Spinal cord (tissue), 10 donors: ENCODE data around the gene CYP2W1. TPM values are rescaled to one million over a fixed set of nuclear protein-coding genes. Genes with fewer than 3 reads are reported as not detected.

Experiments used
- DNase-seq, 6 donors: peaks; one replicate each; pipeline versions ENCODE4 v3.0.0 to v3.0.0-alpha.2; 2013 to 2015; ENCODE audit warnings: low spot score in 6 of 6, low read depth in 4 of 6
- H3K27ac ChIP-seq: one replicate; pipeline ENCODE4 v1.5.1; 2013; ENCODE audit warnings: low read depth, low read length, control low read depth
- H3K27me3 ChIP-seq: one replicate; pipeline ENCODE4 v1.6.1; 2013; ENCODE audit warnings: low read length; ENCODE audit not compliant: control insufficient read depth, insufficient read depth
- H3K36me3 ChIP-seq: one replicate; pipeline ENCODE4 v1.6.1; 2013; ENCODE audit warnings: low read length; ENCODE audit not compliant: control insufficient read depth, insufficient read depth
- H3K4me1 ChIP-seq: one replicate; pipeline ENCODE4 v1.6.1; 2013; ENCODE audit warnings: low read length; ENCODE audit not compliant: control insufficient read depth, insufficient read depth
- H3K4me3 ChIP-seq: one replicate; pipeline ENCODE4 v1.5.1; 2013; ENCODE audit warnings: low read depth, low read length, control low read depth
- H3K9me3 ChIP-seq: one replicate; pipeline ENCODE4 v1.6.1; 2013; ENCODE audit warnings: low read length; ENCODE audit not compliant: control insufficient read depth, insufficient read depth
- WGBS: methylation state at CpG from one replicate; pipeline ENCODE4 v1.1.5; 2013; ENCODE audit warnings: missing lambda C conversion rate; ENCODE audit not compliant: insufficient coverage; 5-methylcytosine and 5-hydroxymethylcytosine counted together
- polyA plus RNA-seq, 2 donors: library from polyadenylated mRNA; unstranded; fragments of 120-200 nt; gene quantifications; one replicate each; pipeline ENCODE4 v1.2.1, GENCODE V29; 2013; ENCODE audit not compliant: insufficient read length in 2 of 2
- total RNA-seq, 2 donors: library from RNA; depleted of rRNA in 1 of 2; stranded (reverse); fragments of 120-200 nt in 1 of 2; fragments of >200 nt in 1 of 2; gene quantifications; one replicate each; pipeline versions ENCODE4 v1.2.3 to v1.2.4, GENCODE V29; 2013 to 2014
- donor health status: healthy.

CYP2W1 gene
- total and polyA plus RNA-seq, 4 donors: 0.44 to 1.8 (median 1.1) TPM

GRCh38 chr7:966291-967069, 16.5 kb upstream of the CYP2W1 start:
- DNase-seq: no peak
- Histone ChIP-seq H3K27me3 (no peaks in the 10 kb centered on the region), H3K9me3 (no peaks in the 10 kb centered on the region), H3K36me3 (peaks cover 54% of the 10 kb centered on the region), H3K27ac (no peak overlapping the region), H3K4me1 (peaks cover 15% of the 10 kb centered on the region), H3K4me3 (no peak overlapping the region)
- 91% methylated on average over 21 of the region's 22 CpGs for WGBS

- Histone ChIP-seq H3K27ac (no peak overlapping the region), H3K4me1 (peaks cover 15% of the 10 kb centered on the region), H3K4me3 (no peak overlapping the region), H3K27me3 (no peaks in the 10 kb centered on the region), H3K36me3 (peaks cover 62% of the 10 kb centered on the region), H3K9me3 (no peaks in the 10 kb centered on the region)
- DNase-seq: no peak
- 95% methylated on average over 37 of the region's 39 CpGs for WGBS
These were observed 15.5 kb upstream of the CYP2W1 start for GRCh38 chr7:967361-968082.

- no peaks in the 10 kb centered on the region for H3K9me3 ChIP-seq
- H3K4me3 ChIP-seq: no peak overlapping the region
- no peak overlapping the region for H3K27ac ChIP-seq
- no peaks in the 10 kb centered on the region for H3K27me3 ChIP-seq
- WGBS: 95% methylated on average over 16 of the region's 24 CpGs
- peaks cover 62% of the 10 kb centered on the region for H3K36me3 ChIP-seq
- peaks cover 17% of the 10 kb centered on the region for H3K4me1 ChIP-seq
- no peak for DNase-seq
These were observed 14.5 kb upstream of the CYP2W1 start for GRCh38 chr7:968205-969105.

GRCh38 chr7:969403-969802, 13.6 kb upstream of the CYP2W1 start:
- H3K4me1 ChIP-seq: peaks cover 17% of the 10 kb centered on the region
- no peak overlapping the region for H3K27ac ChIP-seq
- H3K9me3 ChIP-seq: no peaks in the 10 kb centered on the region
- no peaks in the 10 kb centered on the region for H3K27me3 ChIP-seq
- 94% methylated on average over 10 of the region's 11 CpGs for WGBS
- H3K36me3 ChIP-seq: peaks cover 61% of the 10 kb centered on the region
- no peak for DNase-seq
- H3K4me3 ChIP-seq: no peak overlapping the region

GRCh38 chr7:970744-971143, 12.2 kb upstream of the CYP2W1 start:
- 94% methylated on average over 6 of the region's 6 CpGs for WGBS
- Histone ChIP-seq H3K4me3 (no peak overlapping the region), H3K27me3 (no peaks in the 10 kb centered on the region), H3K9me3 (no peaks in the 10 kb centered on the region), H3K4me1 (peaks cover 15% of the 10 kb centered on the region), H3K36me3 (peaks cover 59% of the 10 kb centered on the region), H3K27ac (no peak overlapping the region)
- no peak for DNase-seq

GRCh38 chr7:972110-972509, 10.9 kb upstream of the CYP2W1 start:
- WGBS: 88% methylated on average over 4 of the region's 12 CpGs
- Histone ChIP-seq H3K9me3 (no peaks in the 10 kb centered on the region), H3K4me1 (peaks cover 28% of the 10 kb centered on the region), H3K36me3 (peaks cover 47% of the 10 kb centered on the region), H3K27ac (no peak overlapping the region), H3K4me3 (no peak overlapping the region), H3K27me3 (no peaks in the 10 kb centered on the region)
- DNase-seq: no peak

GRCh38 chr7:972676-973309, 10.2 kb upstream of the CYP2W1 start:
- Histone ChIP-seq H3K4me1 (peaks cover 35% of the 10 kb centered on the region), H3K4me3 (no peak overlapping the region), H3K27ac (no peak overlapping the region), H3K27me3 (no peaks in the 10 kb centered on the region), H3K9me3 (no peaks in the 10 kb centered on the region), H3K36me3 (peaks cover 40% of the 10 kb centered on the region)
- DNase-seq: no peak
- 82% methylated on average over 5 of the region's 10 CpGs for WGBS

- H3K27ac ChIP-seq: no peak overlapping the region
- 90% methylated on average over 7 of the region's 9 CpGs for WGBS
- peaks cover 40% of the 10 kb centered on the region for H3K4me1 ChIP-seq
- H3K27me3 ChIP-seq: no peaks in the 10 kb centered on the region
- DNase-seq: no peak
- no peaks in the 10 kb centered on the region for H3K9me3 ChIP-seq
- no peak overlapping the region for H3K4me3 ChIP-seq
- H3K36me3 ChIP-seq: peaks cover 35% of the 10 kb centered on the region
These were observed 9.7 kb upstream of the CYP2W1 start for GRCh38 chr7:973312-973711.

GRCh38 chr7:974172-974571, 8.8 kb upstream of the CYP2W1 start:
- H3K27ac ChIP-seq: no peak overlapping the region
- no peaks in the 10 kb centered on the region for H3K27me3 ChIP-seq
- peaks cover 27% of the 10 kb centered on the region for H3K36me3 ChIP-seq
- WGBS: no CpG with 5 or more reads among the region's 7 CpGs
- H3K4me3 ChIP-seq: peak overlapping the region; percentile 79
- no peak for DNase-seq
- no peaks in the 10 kb centered on the region for H3K9me3 ChIP-seq
- H3K4me1 ChIP-seq: peaks cover 47% of the 10 kb centered on the region
